ENCODE data around the gene SPRY1.
A peak's percentile ranks its signal among the peaks of the same experiment; 100 is the strongest.

SPRY1 gene

GRCh38 chr4:123409334-123409733, 12.7 kb downstream of the SPRY1 start:
- peak; percentile 26 for DNase-seq (ENCODE audit: low spot score)

- no peak for DNase-seq (ENCODE audit: low spot score)
Observed at GRCh38 chr4:123411514-123411913, 14.9 kb downstream of the SPRY1 start.

DNA sequence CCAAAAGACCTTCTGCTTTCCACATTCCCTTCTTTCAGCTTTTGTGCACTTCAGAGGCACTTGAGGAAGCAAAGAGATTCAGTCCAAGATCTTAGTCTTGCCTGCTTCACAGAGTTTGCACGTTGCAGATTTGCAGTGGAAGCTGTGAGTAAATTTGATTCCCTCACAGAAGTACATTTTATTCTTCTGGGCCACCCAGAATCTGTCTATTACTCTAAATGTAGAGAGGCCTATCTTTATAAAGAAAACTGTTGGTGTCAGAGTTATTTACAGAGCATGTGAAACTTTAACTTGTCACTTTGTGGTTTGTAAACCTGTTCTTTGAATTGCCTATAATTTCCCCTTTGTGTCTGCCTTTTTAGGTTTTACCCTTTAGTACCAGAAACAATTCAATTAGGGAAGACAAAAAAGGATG, 15.5 kb downstream of the SPRY1 start:
- no peak for DNase-seq (ENCODE audit: low spot score)

DNA sequence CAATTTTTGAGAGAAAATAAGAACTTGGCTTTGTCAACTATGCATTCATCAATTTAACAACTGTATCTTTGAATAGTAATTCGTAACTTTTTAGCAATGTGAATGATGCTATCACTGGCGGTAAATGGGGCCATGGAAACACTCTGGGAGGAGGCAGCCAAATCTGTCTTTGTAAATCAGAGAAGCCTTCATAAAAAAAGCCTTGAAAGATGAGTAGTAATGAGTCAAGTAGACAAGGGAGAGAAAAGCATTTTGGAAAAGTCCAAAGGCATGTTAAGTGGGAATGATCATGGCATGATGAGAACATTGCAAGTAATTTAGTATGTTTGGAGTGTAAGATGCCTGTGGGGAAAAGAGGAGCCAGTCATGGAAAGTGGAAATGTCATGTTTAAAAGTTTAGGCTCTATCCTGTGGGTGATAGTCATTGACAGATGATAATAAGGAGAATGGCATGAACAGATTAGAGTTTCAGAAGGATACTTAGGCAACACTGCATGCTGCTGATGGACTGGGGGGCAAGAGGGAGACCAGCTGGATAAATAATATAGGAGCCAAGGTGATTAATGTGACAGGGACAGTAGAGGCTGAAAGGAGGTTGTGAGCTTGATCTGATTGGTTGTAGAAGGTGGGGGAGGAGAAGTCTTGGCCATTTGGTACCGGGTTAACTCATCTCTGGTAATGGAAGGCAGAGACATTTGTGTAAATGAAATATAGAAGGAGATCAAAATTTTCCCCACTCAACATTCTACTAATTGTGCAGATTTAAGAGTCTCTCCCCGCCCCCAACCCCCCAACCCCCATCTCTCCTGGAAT, 16.3 kb downstream of the SPRY1 start:
- DNase-seq (ENCODE audit: low spot score) = peak; percentile 64

DNA sequence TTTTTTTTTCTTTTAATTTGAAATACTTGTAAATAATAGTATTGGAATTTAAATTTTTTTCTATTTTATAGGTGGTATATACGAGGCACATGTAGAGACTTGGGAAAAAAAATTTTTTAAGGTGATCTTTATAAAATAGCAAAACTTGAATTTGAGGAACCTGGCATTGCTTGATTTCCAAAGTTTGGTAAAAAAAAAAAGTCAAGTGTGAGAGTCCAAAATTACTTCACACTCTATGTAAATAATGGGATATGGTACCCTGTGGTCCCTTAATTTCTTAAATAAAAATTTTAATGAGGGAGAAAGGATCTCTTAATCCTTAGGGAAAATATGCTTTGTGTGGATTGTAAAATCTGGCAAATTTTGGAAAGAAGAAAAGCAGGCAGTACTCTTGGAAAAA, 19.0 kb downstream of the SPRY1 start:
- no peak for DNase-seq (ENCODE audit: low spot score)

DNA sequence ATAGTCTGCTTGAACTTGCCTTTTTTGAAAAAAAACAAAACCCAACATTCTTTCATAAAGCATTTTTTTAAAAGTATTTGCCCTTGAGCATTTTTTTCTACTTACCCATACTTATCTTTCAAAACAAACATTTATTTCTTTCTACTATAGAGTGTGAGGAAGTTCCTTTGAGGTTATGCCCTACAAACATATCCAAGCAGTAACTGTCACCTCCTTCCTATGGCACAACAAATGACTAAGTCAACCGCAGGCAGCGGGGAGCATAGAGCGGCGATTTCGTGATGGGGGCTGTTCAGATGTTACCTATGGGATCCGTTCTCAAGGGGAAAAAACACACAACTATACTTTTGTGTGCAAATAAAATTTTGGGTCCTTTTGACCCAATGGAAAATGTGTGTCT, 19.4 kb downstream of the SPRY1 start:
- peak; percentile 47 for DNase-seq (ENCODE audit: low spot score)

DNA sequence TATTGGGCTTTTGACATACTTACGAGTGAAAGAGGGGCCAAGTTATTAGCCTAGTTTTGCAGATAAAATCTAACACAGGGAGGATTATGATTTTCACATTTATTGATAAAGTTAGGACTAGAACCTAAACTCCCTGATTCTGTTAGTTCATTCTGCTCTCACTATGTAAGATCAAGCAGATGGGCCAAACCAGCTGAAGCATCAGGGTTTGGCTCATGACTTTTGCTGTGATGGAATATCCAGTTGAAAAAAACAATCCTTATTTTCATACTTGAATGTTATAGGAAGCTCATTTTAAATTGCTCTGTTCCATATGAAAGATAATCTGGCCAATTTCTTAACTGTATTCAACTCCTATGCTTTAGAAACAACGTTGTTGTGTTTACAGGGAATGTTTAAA, 21.2 kb downstream of the SPRY1 start:
- DNase-seq (ENCODE audit: low spot score) = no peak

DNA sequence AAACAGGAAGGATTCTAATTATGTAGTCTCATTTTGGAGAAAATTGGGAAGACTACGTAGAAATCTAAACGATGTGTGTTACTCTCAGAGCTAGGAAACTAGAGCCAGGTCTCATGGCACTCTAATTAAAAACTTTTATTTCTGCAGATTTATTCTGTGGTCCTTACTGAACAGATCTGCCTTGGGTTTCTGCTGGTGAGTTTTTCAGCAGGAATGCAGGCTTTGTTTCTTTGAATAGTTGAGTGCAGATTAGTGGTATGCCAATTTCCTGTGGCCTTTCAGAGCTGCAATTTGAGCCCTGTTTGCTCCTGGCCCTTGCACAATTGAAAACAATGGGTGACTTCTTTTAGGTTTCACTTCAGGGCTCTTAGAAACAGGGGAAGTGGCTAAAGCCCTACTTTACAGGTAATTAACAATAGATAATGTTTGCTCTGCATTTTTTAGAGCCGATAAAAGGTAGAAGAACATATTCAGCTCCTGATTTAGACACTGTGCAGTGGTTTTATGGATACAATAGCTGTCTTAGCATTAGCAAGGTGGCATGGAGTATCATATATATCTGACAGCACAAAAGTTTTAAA, 21.8 kb downstream of the SPRY1 start:
- peak; percentile 84 for DNase-seq (ENCODE audit: low spot score)

DNA sequence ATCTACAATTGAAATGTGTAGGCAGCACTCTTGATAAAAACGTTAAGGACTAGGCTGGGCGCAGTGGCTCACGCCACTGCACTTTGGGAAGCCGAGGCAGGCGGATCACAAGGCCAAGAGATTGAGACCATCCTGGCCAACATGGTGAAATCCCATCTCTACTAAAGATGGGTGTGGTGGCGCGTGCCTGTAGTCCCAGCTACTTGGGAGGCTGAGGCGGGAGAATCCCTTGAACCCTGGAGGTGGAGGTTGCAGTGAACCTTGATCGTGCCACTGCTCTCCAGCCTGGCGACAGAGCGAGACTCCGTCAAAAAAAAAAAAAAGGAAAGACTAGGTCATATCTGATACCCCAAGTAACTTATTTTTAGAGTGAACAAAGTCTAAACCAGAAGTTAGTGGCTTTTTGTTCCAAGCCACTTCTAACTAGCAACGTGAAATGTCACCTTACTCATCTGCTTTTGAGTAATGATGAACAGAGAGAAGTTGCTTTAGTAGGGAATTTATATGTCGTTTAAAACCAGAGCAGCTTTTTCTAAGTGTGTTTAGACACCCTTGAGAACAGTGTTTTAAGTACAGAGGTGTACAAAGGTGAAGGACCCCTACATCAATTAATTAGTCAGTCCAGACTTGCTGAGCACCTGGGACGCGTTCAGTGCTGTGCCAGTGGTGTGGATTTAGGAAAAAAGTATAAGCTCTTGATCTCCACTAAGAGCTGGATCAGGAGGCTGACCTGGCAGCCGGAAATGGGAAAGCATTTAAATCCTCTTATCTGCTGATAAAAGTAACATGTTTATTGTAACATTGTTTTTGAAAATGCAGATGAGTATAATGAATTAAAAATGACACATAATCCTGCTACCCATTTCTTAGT, 23.5 kb downstream of the SPRY1 start:
- DNase-seq (ENCODE audit: low spot score) = no peak

GRCh38 chr4:123421227-123421936, 24.8 kb downstream of the SPRY1 start:
- DNase-seq (ENCODE audit: low spot score) = no peak

GRCh38 chr4:123421937-123422781, 25.6 kb downstream of the SPRY1 start:
- no peak for DNase-seq (ENCODE audit: low spot score)

DNA sequence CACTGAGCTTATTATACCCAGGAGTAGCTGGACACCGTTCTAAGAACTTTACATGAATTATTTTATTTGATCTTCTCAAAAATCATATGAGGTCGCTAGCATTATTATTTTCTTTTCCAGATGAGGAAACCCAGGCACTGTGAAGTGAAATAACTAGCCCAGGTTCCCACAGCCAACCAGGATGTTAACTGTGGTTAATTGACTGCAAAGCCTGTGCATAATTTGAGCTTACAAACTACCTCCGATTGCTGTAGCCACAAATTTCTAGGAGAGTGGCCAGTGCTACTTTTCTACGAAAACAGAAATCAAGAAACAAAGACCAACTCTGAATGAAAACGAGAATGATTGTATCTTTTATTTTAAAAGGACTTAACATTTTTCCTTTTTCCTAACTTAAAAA, 27.2 kb downstream of the SPRY1 start:
- DNase-seq (ENCODE audit: low spot score) = no peak

DNA sequence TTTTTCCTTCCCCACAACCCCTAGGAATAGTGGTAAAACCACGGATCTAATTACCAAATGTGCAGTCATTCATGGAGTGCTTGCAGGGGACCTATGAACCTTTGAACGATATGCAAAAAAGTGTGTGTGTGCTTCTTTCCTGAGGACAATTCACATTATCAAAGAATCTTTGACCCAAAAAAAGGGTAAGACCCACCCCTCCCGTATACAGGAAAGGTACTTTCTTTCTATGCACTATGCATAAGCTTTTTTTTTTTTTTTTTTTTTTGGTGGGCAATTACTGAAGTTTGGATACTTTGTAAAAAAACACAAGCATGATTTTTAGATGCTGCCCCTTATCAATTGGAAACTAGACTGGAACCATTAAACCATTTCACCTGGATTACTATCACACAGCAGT, 31.4 kb downstream of the SPRY1 start:
- no peak for DNase-seq (ENCODE audit: low spot score)

GRCh38 chr4:123430031-123430430, 33.4 kb downstream of the SPRY1 start:
- DNase-seq (ENCODE audit: low spot score) = no peak

DNA sequence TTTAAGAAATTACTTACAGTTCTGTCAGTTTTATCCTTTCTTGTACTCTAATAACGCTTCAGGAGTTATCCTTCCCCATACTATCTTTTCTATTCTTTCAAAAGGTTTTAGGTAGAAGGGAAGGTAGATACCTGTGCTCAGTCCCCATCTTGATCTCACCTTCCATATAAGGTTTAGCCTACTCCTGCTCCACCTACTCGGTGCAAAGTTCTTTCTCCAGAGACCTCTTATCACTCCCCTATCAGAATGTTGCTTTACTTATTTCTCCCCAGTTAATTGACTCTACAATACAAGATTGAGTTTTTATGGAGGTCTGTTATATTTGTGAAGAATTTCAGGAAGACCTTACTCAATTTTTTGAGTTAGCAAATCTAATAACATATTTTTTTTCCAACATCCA, 33.9 kb downstream of the SPRY1 start:
- DNase-seq (ENCODE audit: low spot score) = no peak

DNA sequence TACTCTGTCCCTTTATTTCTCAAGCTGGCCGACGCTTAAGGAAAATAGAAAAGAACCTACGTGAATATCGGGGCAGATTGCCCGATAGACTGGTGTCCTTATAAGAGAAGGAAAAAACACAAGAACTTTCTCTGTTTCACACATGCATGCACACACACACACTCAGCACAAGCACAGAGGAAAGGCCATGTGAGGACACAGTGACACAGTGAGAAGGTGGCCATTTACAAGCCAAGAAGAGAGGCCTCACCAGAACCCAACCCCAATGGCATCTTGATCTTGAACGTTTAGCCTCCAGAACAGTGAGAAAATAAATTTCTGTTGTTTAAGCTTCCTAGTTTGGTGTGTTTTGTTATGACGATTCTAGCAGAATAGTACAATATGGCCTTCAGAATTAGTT, 37.0 kb downstream of the SPRY1 start:
- no peak for DNase-seq (ENCODE audit: low spot score)

- DNase-seq (ENCODE audit: low spot score) = no peak
Observed at GRCh38 chr4:123433976-123434375, 37.4 kb downstream of the SPRY1 start.

DNA sequence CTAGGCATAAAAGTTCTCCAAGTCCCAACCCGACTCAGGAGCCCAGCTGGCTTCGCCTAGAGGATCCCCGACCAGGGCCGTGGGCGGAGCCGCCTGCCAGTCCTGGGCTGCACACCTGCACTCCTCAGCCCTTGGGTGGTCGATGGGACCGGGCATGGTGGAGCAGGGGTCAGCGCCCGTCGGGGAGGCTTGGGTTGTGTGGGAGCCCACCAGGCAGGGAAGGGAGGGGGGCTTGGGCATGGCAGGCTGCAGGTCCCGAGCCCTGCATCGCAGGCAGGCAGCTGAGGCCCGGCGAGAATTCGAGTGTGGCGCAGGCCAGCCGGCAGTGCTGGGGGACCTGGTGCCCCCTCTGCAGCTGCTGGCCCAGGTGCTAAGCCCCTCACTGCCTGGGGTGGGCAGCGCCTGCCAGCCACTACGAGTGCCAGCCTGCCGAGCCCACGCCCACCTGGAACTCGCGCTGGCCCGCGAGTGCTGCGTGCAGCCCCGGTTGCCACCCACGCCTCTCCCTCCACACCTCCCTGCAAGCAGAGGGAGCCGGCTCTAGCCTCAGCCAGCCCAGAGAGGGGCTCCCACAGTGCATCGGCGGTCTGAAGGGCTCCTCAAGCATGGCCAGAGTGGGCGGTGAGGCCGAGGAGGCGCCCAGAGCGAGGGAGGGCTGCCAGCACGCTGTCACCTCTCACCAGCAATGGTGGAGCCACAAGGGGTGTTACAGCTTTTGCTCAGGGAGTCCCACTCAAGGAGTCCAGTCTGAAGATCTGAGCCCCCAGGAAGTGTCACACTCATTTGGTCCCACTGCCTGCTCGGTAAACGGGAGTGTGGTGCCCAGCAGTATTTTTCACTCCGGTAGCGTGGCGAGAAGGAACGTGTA, 38.9 kb downstream of the SPRY1 start:
- DNase-seq (ENCODE audit: low spot score) = no peak

DNA sequence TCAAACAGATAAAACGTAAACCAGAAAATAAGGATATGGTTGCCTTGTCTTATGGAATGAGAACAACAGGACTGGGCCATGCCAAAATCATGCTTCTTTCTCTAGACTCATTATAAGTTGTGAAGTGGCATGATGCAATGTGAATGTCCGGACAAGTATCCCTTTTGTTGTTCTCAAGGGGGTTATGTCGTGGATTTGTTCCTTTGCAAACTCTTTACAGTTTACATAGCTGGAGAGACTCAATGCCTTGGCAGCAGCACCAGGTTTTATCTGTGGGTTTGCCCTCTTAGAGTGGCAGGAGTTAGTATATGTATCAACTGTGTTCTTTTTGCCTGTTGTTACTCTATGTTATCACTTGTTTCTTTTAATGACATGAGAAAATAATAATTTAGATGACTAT, 41.4 kb downstream of the SPRY1 start:
- no peak for DNase-seq (ENCODE audit: low spot score)
